HG03095 (cell line): Measurements from ENCODE around the gene GRHL1.

Experiments
- ATAC-seq: cut with Tn5 transposase; IDR thresholded peaks from one replicate; pipeline ENCODE4 v1.9.1; 2021; ENCODE audit warnings: moderate library complexity; ENCODE audit not compliant: unreplicated experiment

Gene GRHL1

DNA sequence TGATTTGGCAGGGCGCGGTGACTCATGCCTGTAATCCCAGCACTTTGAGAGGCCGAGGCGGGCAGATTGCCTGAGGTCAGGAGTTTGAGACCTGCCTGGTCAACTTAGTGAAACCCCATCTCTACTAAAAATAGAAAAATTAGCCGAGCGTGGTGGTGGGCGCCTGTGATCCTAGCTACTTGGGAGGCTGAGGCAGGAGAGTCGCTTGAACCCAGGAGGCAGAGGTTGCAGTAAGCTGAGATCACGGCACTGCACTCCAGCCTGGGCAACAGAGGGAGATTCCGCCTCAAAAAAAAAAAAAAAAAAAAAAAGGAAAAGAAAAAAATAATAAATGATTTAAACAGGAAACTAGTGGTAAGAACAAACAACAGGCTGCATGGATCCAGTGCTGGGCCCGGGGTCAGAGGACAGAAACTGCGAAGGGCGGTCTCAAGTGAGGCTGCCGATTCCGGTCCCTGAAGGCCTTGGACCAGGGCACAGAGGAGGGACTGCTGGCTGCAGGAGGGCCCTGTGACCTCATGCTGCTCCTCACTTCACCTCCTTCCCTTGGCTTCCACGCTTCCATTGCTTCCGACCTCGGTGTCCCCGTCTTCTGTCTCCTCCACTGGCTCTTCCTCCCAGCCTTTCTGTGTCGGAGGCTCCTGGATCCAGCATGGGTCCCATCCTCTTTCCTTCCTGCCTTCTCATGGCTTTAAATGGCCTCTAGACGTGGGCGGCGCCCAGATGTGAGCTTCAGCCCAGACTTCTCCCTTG is 2.1 kb upstream of the GRHL1 start:
- no peak for ATAC-seq

DNA sequence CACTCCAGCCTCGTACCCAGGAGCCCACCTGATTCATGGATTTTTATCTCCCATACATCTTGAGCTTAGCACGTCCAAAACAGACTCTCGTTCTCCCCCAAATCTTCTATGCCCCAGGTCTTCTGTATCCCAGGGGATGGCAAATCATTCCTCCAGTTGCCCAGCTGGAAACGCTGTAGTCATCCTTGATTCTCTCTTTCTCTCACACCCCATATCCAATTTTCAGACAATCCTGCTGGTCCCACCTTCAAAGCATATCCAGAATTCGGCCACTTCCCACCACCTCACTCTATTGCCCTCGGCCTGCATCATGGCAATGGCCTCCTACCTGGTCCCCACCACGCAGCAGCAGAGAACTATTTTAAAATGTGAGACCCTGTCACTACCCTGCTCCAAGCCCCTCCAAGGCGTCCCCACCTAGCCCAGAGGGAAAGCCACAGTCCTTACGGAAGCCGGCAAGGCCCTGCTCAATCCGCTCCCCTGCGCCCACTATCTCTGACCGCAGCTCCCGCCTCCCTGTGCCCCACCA is 1.4 kb upstream of the GRHL1 start:
- no peak for ATAC-seq

DNA sequence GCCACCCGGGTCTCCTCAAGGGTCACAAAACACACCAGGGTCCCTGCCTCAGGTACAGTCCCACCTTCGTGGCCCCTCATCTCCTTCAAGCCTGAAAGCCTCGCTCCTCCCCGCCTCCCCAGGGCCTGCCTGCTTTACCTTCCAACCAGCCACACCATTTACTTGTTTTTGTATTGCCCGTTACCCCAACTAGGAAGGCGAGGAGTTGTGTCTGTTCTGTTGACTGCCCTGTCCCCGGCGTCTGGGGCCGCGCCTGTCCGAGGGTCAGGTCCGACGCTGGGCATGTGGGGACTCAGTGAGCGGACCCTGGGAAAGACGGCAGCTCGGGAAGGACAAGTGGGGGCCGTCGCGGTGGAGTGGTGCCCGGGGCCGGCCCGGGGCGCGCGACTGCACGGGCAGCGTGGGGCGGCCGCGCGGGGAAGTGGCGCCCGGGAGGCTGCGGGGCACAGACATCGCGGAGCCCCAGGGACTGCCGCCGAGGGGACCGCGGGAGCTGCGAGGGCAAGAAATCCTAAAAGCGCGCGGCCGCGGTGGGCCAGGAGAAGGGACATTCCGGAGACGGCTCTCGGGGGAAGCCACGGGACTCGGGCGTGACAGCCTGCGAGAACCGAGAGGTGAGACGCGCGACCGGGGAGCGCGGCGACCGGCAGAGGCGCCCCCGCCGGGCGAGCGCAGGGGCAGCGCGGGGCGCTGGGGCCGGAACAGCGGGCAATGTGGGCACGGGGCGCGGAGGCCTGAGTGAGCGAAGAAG is 797 bp upstream of the GRHL1 start:
- ATAC-seq, result peak; percentile 39

DNA sequence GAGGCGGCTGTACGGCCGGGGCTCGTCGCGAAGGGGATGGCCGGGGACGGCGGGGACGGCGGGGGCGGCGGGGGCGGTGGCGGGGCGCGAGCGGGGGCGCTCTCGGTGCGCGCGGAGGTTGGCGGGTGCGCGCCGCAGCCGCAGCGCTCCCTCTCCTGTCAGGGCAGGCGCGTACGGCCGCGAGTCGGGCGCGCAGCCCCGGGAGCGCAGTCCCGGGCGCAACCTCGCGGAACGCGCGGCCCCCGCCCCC is 296 bp upstream of the GRHL1 start:
- no peak for ATAC-seq

DNA sequence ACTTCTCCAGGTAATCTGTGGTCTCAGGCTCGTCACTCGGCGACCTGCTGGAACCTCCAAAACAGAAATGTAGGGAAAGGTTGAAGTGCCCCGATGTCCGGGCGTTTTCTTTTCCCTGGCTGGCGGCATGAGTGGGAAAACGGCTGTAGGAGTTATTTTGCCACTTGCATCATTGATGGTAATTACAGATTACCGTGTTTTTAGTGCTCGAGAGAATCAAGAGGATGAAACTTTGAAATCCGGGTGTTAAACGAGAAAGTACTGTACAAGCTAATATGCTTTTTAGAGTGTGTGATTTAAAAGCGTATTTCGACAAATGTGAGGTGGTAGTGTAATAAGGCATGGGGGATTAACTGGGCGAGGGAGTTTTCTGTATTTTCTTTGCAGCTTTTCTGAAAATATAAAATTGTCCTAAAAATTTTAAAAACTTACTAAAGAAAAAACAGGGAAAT is 819 bp downstream of the GRHL1 start:
- no peak for ATAC-seq

DNA sequence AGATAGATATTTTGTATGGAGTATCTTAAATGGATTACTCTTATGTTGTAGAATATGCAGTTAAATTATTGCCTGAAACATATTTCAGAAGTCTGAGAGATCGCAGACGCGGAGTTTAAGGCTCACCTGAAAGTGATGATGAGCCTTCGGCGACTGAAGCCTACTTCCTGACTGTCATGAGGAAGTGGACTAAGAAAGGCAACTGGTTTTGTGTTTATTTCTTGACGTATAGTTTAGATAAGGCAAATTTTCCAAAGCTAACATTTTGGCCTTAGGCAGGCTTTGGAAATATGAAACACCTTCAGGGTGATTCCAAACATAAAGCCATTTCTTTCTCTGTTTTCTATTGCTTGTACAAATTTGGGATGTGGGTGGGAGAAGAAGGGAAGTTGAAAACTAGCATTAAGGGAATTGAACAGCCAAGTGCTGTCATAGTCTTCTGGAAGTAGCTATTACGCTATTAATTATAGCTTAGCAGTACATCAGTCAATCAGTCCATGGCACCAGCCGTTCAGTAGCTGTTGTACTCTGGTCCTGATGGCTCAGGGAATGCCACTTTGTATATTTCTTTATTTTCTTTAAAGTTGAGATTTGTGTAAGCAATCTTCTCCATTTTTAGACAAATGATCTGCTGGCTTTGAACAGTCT is 1.5 kb downstream of the GRHL1 start:
- no peak for ATAC-seq

DNA sequence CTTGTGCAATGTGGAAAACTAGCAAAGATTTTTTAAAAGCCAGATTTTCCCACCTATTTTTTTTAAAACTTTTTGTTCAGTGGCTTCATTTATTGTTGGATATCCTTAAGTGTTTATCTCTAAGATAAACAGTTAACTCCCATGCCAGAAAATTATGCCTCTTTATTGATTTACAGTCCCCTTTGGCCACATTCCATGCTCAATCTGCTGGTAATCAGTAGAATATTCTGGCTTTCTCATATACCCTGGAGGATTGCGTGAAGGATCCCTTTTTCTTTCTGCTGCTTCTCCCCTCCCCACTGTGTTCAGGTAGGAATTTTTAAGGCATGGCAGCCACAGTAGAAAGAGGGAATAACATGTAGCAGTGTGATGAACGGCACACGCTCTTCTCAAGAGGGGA is 2.6 kb downstream of the GRHL1 start:
- ATAC-seq, result no peak

DNA sequence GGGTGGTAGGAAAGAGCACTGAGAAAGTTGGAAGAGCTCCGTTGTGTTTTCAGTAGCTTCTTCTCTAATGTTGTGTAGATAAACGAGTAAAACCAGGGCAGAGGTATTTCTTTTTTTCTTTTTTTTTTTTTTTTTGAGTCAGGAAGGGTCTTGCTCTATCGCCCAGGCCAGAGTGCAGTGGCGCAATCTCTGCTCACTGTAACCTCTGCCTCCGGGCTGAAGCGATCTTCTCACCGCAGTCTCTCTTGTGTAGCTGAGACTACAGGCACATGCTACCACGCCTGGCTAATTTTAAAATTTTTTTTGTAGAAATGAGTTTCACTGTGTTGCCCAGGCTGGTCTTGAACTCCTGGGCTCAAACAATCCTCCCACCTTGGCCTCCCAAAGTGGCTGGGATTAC is 6.6 kb downstream of the GRHL1 start:
- ATAC-seq, result no peak

DNA sequence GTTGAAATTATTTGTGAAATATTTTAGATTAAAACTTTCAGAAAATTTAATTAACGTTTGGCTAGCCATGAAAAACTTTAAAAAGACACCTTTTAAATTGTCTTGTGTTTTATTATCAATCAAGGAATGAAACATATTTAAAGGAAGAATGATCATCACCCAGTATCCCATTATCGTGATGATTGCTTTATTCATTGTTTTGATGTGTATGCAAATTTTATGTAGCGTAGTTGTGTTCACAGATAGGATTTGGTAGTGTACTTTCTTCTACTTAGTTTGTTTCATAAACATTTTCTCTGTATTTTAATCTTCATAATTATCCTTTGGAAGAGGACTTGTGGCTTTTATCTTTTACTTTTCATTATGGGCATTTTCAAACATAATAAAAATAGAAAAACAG is 7.8 kb downstream of the GRHL1 start:
- ATAC-seq, result no peak

DNA sequence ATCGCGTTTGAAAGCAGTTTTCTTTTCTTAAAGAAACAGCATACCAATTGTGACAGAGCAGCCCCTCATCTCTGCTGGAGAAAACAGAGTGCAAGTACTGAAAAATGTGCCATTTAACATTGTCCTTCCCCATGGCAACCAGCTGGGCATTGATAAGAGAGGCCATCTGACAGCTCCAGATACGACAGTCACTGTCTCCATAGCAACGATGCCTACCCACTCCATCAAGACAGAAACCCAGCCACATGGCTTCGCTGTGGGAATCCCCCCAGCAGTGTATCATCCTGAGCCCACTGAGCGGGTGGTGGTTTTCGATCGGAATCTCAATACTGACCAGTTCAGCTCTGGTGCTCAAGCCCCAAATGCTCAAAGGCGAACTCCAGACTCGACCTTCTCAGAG is 9.5 kb downstream of the GRHL1 start:
- no peak for ATAC-seq

DNA sequence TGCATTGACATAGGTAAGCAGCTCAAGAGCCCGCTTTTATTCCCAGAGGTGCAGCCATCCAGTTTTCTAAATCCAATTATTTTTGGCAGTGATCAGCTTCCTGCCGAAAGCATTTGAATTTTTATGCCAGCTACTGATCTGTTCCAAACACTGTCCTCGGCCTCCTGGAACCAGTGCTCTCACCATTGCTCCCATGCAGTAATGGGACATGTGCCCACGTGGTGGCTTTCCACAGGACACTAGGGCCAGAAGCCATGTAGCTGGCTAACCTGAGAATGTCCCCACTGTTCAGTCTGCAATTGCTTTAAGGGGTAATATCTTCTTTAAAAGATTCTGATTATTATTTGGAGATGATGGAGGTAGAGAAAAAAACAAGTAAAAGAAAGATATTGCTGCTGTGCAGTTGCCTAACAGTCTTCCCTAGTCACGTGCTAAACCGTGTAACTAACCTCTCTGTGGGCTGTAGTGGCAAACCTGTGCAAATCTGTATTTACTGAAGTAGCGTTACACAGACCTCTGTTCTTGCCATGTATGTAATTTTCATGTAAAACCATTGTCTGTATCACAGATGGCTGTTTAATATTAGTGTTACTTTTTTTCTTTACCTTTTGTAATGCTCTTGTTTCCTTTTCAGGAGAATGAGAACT is 13.0 kb downstream of the GRHL1 start:
- ATAC-seq, result no peak

DNA sequence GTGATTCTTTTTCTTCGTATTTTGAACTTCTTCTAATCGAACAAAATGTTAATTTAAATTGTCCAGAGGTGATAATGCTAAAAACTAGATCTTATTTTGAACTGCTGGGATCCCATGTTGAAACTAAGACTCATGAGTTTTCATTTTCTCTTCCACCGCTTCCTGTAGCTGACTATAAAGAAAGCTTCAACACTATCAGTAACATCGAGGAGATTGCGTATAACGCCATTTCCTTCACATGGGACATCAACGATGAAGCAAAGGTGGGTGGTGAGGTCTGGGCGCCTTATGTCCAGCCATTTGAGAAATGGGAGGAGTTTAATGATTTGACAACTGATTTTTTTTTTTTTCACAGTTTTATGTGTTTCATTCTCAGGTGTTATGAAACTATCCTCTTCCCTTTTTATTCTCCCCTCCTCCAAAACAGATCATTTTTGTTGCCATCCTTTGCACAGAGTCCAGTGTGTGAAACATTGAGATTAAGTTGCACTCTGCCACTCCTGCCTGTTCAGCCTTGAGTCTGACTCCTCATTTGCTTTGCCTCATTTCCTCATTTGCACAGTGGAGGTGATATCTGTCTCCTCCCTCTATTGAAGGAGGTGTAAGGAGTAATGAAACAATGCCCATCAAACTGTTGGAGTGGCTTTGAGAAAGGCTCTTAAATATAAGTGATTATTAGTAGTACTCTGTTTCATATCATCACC is 13.8 kb downstream of the GRHL1 start:
- no peak for ATAC-seq

DNA sequence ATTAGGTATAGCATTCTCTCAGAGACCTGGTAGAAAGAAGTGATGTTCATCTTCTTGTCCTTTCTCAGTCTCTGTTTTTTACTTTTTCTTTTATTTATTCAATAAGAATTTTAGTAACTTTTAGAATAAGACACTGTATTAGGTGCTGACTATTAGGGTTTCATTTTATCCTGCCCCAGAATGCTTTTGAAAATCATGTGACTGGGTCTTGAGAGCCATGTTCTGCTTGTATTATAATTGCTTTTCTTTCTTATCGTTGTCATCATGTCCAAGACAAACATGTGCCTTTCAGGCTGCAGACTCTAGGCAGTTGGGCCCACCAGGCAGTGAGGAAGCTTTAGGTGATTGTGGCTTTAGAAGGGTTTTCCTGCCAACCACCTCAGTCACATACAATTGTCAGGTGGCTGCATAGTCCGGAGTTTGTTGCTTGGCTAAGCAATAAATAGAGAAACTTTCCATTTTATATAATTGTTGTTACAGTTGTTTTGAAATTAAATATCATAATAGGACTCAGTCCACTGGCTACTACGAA is 15.1 kb downstream of the GRHL1 start:
- no peak for ATAC-seq

DNA sequence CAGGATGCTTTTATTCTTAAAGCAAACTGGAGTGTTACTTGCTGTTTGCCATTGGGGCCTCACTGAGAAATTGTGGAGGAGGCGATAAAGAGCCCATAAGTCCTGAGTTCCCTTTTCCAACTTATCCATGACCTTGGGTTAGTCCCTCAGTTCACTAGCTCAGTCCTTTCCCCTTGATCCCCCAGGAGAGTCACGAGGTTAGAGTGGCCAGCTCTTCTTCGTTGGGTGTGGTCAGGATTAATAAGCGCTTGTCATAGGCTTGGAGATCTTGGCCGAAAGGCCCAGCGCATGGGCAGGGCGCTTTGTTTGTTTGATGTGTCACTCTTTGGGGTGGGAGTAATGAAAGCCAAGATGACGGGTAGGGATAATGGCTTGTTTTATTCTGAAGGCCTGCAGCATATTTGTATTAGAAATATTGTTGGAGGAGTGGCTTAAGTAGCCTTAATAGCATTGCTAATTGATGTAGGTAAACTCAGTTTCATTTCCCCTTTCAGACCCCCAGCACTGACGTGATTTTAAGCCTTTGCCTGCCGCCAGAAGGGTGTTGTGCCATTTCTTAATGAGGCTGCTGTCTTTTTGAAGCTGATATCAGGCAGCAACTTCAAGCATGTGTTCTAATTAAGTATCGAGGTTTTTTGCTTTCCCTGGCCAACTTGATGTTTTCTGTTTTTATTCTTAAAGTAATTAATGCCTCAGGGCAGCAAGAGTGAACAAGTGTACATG is 15.7 kb downstream of the GRHL1 start:
- no peak for ATAC-seq

DNA sequence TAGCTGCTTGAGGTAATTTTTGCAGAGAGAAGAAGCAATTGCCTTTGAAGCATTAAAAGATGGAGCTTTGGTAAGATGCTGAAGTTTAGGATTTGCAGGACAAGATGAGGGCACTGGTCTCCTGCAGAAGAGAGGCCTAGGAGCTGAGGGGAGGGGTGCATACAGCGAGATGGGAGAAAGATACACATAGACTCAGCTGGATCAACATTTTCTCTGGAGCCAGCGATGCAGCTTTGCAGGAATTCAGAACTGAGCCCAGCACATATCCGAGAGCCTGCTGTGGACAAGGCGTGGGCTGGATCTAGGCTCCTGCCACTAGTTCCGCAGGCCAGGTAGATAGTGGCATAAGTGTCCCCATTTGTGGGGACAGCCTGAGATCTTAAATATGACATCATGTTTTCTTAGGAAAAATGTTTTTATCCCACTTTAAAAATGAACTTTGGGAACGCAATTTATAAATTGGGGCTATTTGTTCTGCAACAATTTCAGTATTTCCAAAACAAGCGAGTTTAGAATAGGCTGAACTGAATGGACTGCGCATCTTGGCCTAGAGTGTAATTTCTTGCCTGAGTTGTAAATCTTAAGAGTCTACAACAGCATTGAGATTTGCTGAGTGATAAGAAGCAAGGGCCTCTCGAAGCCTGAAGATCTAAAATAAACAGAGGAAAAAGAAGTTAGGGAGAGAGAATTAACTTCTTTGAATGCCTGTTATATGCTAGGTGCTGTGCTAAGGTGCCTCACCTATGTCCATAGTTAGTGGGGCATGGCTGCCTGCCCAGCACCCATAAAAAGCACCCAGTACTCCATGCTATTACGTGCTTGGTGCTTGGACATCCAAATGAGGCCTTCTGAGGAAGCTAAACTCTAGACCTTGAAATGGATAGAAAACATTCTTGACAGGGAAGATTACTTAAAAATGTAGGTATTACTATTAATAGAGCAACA is 17.3 kb downstream of the GRHL1 start:
- no peak for ATAC-seq

DNA sequence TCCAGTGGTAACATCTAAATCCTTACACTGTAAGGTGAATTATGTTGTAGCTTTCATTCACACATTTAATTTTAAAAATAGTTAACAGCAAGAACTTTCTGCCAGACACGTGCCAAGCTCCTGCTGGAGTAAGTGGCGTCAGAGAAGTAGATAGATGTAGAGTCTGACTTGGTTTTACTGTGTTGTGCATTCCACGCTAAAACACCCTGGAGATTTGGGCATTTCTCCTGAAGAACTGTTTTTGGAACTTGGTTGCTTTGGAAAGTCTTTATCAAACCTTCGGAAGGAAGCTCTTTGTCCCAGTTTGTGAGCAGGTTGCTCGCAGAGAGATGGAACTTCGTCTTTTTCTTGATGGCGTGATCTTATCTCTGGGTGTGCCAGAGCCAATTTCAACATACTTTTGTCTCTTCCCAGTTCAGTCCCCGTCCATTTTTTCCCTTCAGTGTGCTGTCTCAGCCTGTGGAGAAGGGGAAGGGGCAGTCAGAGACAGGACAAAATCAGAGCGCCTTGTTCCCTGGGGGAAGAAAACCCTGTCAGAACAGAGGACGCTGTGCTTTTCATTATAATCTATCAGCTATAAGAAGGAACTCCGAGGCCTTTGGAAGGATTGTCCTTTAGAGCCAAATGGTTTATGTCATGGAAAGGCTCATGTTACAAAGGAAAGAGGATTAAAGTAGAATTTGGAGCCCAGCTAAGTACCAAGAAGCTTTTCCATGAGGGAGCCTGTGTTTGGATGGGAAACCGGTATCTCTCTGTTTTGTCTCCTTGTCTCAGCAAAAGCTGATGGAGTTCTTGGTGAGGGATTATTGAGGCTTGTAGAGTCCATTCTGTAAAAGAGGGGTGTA is 18.9 kb downstream of the GRHL1 start:
- no peak for ATAC-seq

DNA sequence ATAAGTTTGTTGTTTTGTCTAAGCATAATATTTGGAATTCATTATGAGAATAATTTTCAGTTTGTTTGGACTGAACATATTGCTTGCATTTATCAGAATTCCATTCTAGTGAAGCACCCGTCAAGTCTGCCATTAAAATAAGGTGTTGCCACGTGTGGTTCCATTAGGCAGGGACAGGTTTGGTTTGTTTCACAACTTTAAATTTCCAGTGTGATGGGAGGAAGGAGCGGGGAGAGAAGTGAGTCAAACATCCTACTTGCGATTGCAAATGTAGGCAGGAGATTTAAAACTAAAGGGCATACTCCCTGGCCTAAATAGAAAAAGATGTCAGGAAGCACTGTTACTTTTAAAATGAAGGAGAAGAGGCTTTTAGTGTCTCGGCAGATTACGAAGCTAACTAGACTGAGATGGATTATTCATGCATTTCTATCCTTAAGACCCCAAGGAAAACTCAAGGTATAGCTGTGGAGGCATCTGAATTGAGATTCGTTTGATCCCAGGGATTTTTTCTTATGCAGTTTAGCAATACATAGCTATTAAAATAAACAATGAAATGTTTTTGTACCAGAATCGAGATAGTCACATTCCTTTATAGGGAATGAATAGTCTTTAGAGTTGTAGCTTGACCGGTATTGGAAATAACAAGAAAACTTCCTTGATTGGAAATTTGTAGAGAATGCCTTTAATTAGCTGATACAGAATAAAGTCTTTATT is 19.8 kb downstream of the GRHL1 start:
- no peak for ATAC-seq
